Measurements from ENCODE around the gene RASL10A.

The RASL10A gene

GRCh38 chr22:29265305-29265704, 50.2 kb downstream of the RASL10A start:
- H3K27me3 Mint-ChIP-seq: peaks cover 3% of the 10 kb centered on the region
- no peak overlapping the region for H3K27ac Mint-ChIP-seq
- peaks cover 25% of the 10 kb centered on the region for H3K4me1 Mint-ChIP-seq (ENCODE audit: low read depth)
- no peak overlapping the region for H3K4me3 Mint-ChIP-seq
- H3K9me3 Mint-ChIP-seq: no peaks in the 10 kb centered on the region
- H3K36me3 Mint-ChIP-seq (ENCODE audit: low read depth): peaks cover 40% of the 10 kb centered on the region

- H3K4me1 Mint-ChIP-seq (ENCODE audit: low read depth): peaks cover 17% of the 10 kb centered on the region
- no peak overlapping the region for H3K4me3 Mint-ChIP-seq
- H3K27me3 Mint-ChIP-seq: peaks cover 3% of the 10 kb centered on the region
- peaks cover 25% of the 10 kb centered on the region for H3K36me3 Mint-ChIP-seq (ENCODE audit: low read depth)
- no peaks in the 10 kb centered on the region for H3K9me3 Mint-ChIP-seq
- H3K27ac Mint-ChIP-seq: no peak overlapping the region
These were observed 51.7 kb downstream of the RASL10A start for GRCh38 chr22:29263791-29264276.
